Measurements from ENCODE around the gene CDC14B.

- TF ChIP-seq EZH2 (IDR thresholded peaks at IDR 0.05): no peak
- TF ChIP-seq POLR2AphosphoS5 (IDR thresholded peaks at IDR 0.05; ENCODE audit: borderline replicate concordance, low read depth, low read length): no peak
Measured at GRCh38 chr9:96611302-96611701, 8.3 kb downstream of the CDC14B start.

All from SK-N-MC (cell line).